ENCODE results near the gene RBM39. TPM values are rescaled to one million over a fixed set of nuclear protein-coding genes. Genes with fewer than 3 reads are reported as not detected.
"Not testable (repeated sequence)": the region's sequence is repeated elsewhere in the genome, so short reads cannot be mapped to it uniquely, and the experiment has no call there.

Gene RBM39
- total RNA-seq: 100 to 1,000 TPM; 317 to 321 TPM

GRCh38 chr20:35741892-35742740 lies at the start of gene RBM39:
RBM39 (minus strand) TSS chr20:35742260; CDS start chr20:35740874, 1,386 bp downstream.
- peaks cover 38% of the 10 kb centered on the region for H3K4me1 Mint-ChIP-seq (ENCODE audit: low read depth)
- H3K27me3 Mint-ChIP-seq: no peaks in the 10 kb centered on the region
- no peaks in the 10 kb centered on the region for H3K9me3 Mint-ChIP-seq
- H3K4me3 Mint-ChIP-seq: peak within 1 kb of the TSS; percentile 92
- ChIA-PET POLR2A (interaction anchor here (0.6 to 36.9 kb wide), 23 partner anchors 8 to 424 kb away, joined by 3 to 1214 read pairs (median 4); partner anchors contain the start of genes CPNE1, NFS1, PHF20 and RBM12), CTCF (interaction anchor here (0.6 to 2.2 kb wide), 7 partner anchors 12 to 1004 kb away, joined by 3 to 20 read pairs (median 7); partner anchors contain the start of genes NDRG3, PHF20 and SCAND1)
- intact Hi-C loops (cut with micrococcal nuclease): loop anchor here (2.0 to 5.0 kb wide), 2 partner anchors 27 to 125 kb away; partner anchors contain the start of gene SPAG4
- TF ChIP-seq, protein P1, sequence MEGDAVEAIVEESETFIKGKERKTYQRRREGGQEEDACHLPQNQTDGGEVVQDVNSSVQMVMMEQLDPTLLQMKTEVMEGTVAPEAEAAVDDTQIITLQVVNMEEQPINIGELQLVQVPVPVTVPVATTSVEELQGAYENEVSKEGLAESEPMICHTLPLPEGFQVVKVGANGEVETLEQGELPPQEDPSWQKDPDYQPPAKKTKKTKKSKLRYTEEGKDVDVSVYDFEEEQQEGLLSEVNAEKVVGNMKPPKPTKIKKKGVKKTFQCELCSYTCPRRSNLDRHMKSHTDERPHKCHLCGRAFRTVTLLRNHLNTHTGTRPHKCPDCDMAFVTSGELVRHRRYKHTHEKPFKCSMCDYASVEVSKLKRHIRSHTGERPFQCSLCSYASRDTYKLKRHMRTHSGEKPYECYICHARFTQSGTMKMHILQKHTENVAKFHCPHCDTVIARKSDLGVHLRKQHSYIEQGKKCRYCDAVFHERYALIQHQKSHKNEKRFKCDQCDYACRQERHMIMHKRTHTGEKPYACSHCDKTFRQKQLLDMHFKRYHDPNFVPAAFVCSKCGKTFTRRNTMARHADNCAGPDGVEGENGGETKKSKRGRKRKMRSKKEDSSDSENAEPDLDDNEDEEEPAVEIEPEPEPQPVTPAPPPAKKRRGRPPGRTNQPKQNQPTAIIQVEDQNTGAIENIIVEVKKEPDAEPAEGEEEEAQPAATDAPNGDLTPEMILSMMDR (IDR thresholded peaks at IDR 0.05): no peak
- peak within 1 kb of the TSS; percentile 99 for H3K27ac Mint-ChIP-seq
- ATAC-seq (peak; percentile 89), DNase-seq (peak; percentile 100)
- H3K36me3 Mint-ChIP-seq (ENCODE audit: low read depth): peaks cover 50% of the 10 kb centered on the region

DNA sequence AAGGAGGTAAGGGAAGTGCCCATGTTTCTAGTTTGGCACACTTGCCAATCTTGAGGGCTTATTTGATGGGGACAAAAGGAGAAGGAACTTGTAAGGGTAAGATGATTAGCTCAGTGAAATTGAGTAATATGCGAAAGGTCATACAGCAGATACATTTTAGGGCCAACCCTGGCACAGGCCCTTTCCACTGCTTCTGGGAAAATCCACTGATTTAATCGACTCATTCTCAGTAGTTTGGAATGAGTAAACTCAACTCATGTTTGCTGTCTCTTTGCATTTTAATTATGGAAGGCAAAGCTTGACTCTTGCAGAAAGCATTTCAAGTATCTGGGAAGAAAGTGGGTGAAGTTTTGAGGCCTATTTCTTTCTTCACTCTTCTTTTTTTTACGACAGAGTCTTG lies 49.8 kb upstream of the RBM39 start:
- ChIA-PET CTCF (no interaction called here), POLR2A (no interaction called here)
- Mint-ChIP-seq H3K27me3 (no peaks in the 10 kb centered on the region), H3K36me3 (ENCODE audit: low read depth) (peaks cover 14% of the 10 kb centered on the region), H3K4me3 (no peak overlapping the region), H3K4me1 (ENCODE audit: low read depth) (peaks cover 19% of the 10 kb centered on the region), H3K27ac (peak overlapping the region; percentile 56), H3K9me3 (no peaks in the 10 kb centered on the region)
- ATAC-seq (peak; percentile 27), DNase-seq (peak; percentile 8)
- intact Hi-C loops (cut with micrococcal nuclease): no loop called here
- TF ChIP-seq, protein P1 (IDR thresholded peaks at IDR 0.05): no peak

DNA sequence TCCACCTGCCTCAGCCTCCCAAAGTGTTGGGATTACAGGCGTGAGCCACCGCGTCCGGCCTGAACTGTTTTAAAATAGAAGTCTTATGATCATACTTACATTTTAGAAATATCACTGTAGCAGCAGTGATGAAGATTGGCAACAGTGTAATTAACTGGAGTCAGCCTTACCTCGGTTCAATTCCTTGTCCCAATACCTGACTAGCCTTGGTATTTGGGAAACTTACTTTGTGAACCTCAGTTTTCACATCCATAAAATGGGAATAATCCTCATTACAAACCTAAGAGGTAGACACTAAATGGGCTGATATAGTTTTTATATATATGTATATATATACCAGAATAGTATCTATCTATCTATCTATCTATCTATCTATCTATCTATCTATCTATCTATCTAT lies 49.0 kb upstream of the RBM39 start:
- CTCF ChIA-PET: interaction anchor here (0.7 kb wide), 1 partner anchor 10 kb away, joined by 3 read pairs; no protein-coding TSS in a partner anchor
- no peak for DNase-seq
- intact Hi-C loops (cut with micrococcal nuclease): no loop called here
- H3K4me3 Mint-ChIP-seq: no peak overlapping the region
- no peaks in the 10 kb centered on the region for H3K9me3 Mint-ChIP-seq
- H3K27me3 Mint-ChIP-seq: no peaks in the 10 kb centered on the region
- H3K27ac Mint-ChIP-seq: no peak overlapping the region
- H3K4me1 Mint-ChIP-seq (ENCODE audit: low read depth): peaks cover 13% of the 10 kb centered on the region
- no peak for ATAC-seq
- TF ChIP-seq, protein P1 (IDR thresholded peaks at IDR 0.05): no peak
- H3K36me3 Mint-ChIP-seq (ENCODE audit: low read depth): peaks cover 16% of the 10 kb centered on the region
- POLR2A ChIA-PET: no interaction called here

- DNase-seq (no peak), ATAC-seq (no peak)
- Mint-ChIP-seq H3K36me3 (ENCODE audit: low read depth) (peaks cover 10% of the 10 kb centered on the region), H3K27ac (no peak overlapping the region), H3K27me3 (no peaks in the 10 kb centered on the region), H3K4me1 (ENCODE audit: low read depth) (peaks cover 9% of the 10 kb centered on the region), H3K9me3 (no peaks in the 10 kb centered on the region), H3K4me3 (no peak overlapping the region)
- POLR2A ChIA-PET: no interaction called here
- TF ChIP-seq, protein P1 (IDR thresholded peaks at IDR 0.05): no peak
- CTCF ChIA-PET: interaction anchor here (0.9 kb wide), 1 partner anchor 96 kb away, joined by 3 read pairs; no protein-coding TSS in a partner anchor
- intact Hi-C loops (cut with micrococcal nuclease): no loop called here
Measured at GRCh38 chr20:35788796-35789195, 46.7 kb upstream of the RBM39 start.

- H3K27me3 Mint-ChIP-seq; ATAC-seq; intact Hi-C loops (cut with micrococcal nuclease); DNase-seq; H3K9me3 Mint-ChIP-seq; H3K27ac Mint-ChIP-seq; POLR2A ChIA-PET; H3K4me3 Mint-ChIP-seq; CTCF ChIA-PET; H3K4me1 Mint-ChIP-seq (ENCODE audit: low read depth): not testable (repeated sequence)
- peaks cover 17% of the 10 kb centered on the region for H3K36me3 Mint-ChIP-seq (ENCODE audit: low read depth)
Measured at GRCh38 chr20:35785541-35785940, 43.5 kb upstream of the RBM39 start.

GRCh38 chr20:35783811-35784210 lies 41.8 kb upstream of the RBM39 start:
- H3K9me3 Mint-ChIP-seq; DNase-seq; POLR2A ChIA-PET; CTCF ChIA-PET; ATAC-seq; intact Hi-C loops (cut with micrococcal nuclease); H3K4me3 Mint-ChIP-seq; H3K27ac Mint-ChIP-seq; H3K27me3 Mint-ChIP-seq: not testable (repeated sequence)
- Mint-ChIP-seq H3K4me1 (ENCODE audit: low read depth) (peaks cover 15% of the 10 kb centered on the region), H3K36me3 (ENCODE audit: low read depth) (peaks cover 25% of the 10 kb centered on the region)

Data from activated CD8-positive, alpha-beta T cell treated with anti-CD3 and anti-CD28 coated beads for 36 hours (primary cell).